GM19452 (cell line): ENCODE results near the gene GATAD2A.

ENCODE experiments used
- ATAC-seq: cut with Tn5 transposase; IDR thresholded peaks from one replicate; pipeline ENCODE4 v1.9.1; 2021; ENCODE audit not compliant: unreplicated experiment

GATAD2A gene

DNA sequence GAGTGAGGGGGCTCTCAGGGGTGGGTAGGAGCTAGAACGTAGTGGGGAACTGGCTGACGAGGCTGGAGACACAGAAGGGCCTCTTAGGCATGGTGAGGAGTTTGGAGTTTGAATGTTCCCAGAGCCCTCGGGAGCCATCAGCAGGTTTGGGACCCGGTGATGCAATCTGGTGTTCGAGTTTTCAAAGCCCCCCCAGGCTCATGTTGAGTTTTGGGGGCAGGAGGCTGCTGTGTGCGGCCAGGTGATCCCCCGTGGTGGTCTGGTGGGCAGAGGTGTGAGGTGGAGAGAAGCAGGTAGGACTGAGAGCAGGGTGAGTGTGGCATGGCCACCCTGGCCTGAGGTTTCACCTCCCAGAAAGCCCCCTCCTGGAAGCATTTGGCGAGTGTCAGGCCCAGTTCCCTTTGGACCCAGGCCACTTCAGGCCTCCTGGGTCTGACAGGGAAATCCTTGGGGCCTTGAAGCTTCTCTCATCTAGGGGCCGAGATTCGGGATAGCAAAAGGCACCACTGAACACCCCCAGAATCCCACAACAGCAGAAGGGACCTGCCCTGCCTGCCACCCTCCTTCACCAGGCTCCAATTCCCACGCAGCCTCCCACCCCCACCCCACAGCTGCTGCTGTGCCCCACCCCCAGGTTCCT, 124.4 kb downstream of the GATAD2A start:
- ATAC-seq: no peak

DNA sequence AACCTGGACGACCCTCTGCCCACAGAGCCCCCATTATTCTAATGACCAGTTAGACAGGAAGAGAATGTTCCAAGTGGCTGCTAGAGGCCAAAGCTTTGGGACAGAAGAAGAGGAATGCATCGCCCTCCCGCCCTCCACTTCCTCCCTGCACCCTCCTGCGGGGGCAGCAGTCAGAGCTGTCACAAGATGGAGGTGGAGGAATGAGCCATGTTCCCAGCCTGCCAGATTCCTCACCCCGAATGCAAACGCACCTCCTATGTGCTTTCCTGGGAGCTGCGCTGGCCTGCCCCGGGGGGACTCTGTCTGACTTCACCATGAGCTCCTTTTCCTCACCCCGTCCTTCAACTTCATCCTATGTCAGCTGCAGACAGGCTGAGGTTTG, 124.9 kb downstream of the GATAD2A start:
- ATAC-seq: no peak

- ATAC-seq: no peak
These were observed 125.4 kb downstream of the GATAD2A start for GRCh38 chr19:19530889-19531288.

DNA sequence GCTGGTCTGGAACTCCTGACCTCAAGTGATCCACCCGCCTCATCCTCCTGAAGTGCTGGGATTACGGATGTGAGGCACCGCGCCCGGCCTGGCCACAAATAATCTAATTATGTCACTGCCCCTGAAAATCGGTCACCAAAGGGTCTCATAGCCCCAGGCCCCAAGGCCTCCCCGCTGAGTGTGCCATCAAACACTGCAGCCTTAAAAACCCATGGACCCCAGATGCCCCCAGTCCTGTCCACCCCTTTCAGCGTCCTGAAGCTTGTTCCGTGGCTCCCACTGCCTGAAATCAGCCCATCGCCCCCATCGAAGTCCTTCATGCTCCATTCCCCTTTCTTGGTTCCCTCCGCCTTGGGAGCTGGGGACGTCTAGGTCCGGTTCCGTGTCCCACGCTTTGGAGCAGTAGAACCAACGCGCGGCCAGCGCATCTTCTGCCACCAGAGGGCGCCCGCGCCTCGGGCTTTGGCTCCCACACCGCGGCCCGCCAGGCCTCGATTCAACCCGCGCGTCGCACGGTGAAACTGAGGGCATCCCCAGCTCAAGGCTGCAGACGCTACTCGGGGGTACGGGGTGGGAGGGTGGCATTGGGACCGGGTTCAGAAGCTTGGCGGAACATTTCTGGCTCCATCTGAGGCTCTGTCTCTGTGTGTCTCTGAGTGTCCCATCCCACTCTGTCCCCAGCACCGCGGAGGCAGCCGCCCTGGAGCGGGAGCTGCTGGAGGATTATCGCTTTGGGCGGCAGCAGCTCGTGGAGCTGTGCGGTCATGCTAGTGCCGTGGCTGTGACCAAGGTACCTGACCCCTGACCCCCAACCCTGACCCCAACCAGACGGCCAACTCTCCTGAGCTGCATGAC, 126.7 kb downstream of the GATAD2A start:
- no peak for ATAC-seq

GRCh38 chr19:19532806-19533701, 127.6 kb downstream of the GATAD2A start:
- ATAC-seq: no peak

DNA sequence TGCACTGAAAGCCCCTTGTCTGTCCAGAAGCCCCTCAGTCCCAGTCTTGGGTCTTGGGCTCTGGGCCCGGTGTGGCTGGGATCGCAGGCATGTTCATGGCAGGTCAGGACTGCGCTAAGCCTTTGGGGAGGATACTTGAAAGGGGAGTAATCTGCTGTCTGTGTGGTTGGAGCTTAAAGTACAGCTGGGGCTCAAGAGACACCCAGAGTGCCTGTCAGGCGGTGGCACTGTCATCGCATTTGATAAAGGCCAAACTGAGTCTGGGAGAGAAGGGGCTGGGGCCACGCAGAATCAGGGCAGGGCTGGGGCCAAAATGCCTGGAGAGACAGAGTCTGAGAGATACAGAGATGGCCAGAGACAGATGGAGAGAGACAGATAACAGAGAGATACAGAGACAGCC, 128.4 kb downstream of the GATAD2A start:
- no peak for ATAC-seq

DNA sequence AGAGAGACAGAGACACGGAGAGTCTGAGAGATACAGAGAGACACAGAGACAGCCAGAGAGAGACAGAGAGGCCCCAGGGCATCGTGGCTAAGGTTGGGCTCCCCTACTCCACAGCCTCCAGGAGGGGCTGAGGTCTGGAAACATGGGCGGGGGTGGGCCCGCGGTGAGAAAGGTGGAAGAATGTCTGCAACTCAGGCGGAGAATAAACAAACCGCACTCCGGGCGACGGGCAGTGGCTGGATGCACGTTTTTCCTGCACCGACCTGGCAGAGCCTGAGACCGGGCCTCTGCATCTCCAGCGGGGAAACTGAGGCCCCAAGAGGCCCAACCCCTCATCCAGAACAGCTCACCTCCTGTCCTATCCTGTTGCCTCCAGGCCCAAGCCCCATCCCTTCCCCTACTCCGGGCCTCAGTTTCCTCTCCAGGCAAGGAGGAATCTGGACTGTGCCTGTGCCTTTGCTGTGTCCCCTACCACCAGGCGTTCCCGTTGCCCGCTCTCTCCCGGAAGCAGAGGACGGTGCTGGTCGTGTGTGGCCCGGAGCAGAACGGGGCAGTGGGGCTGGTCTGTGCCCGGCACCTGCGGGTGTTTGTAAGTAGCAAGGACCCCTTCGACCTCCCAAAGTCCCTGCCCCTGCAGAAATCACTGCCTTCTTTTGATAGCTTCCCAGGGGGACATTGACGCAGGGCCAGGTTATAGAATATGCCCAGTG, 129.2 kb downstream of the GATAD2A start:
- no peak for ATAC-seq

- ATAC-seq: no peak
These were observed 130.1 kb downstream of the GATAD2A start for GRCh38 chr19:19535311-19536191.

DNA sequence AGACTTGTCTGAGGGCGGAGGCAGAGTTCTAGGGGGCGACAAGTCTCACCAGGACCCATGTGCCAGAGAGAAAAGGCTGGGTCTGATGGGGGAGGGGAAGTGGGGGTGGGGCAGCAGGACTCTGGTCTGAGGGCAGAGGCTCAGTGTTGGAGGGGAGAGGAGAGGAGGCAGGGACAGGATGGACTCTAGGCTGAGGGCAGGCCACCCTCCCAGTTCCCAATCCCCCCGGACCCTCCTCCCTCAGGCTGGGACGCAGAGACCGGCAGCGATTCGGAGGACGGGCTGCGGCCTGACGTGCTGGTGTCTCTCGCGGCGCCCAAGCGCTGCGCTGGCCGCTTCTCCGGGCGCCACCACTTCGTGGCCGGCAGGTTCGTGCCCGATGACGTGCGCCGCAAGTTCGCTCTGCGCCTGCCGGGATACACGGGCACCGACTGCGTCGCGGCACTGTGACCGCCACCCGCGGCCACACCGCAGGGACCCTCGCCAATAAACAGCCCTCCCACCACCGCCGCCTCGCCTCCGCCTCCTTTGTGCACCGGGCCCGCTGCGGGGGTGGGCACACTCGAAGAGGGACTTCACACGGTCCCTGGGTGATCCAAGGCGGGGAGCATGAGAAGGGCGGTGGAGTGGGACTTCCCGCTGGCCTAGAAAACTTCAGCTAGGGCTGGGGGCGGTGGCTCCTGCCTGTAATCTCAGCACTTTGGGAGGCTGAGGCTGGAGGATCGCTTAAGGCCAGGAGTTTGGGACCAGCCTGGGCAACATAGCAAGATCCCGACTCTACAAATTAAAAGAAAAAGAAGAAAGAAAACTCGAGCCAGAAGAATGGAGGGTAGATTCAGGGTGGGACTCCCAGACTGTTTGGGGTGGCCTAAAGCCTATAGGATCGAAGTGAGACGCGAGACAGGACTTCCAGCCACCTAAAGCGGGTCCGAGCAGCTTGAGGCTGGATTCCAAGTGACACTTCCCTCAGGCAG, 131.9 kb downstream of the GATAD2A start:
- no peak for ATAC-seq

GRCh38 chr19:19538061-19538784, 132.7 kb downstream of the GATAD2A start, which contains the start of gene CILP2:
Gene CILP2 (plus strand): TSS chr19:19538265. CDS start chr19:19538350, 85 bp downstream.
- no peak for ATAC-seq

DNA sequence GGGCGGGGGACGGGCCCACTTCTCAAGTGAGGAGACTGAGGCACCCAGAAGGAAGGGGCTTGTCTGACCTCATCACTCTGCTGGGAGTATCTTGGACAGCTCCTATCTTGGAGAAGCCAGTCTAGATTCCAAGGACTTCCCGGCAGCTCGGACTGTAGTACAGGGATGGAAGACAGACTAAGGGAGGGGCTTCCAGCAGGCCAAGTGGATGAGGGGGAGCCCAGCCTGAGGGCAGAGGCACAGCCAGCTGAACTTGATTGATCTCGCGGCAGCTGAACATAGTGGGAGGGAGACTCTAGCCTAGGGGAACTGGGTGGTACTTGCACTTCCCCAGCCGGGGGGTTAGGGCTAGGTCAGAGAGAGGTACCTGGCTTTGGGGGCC, 133.3 kb downstream of the GATAD2A start:
- no peak for ATAC-seq

GRCh38 chr19:19539698-19540063, 134.2 kb downstream of the GATAD2A start:
- ATAC-seq: no peak

DNA sequence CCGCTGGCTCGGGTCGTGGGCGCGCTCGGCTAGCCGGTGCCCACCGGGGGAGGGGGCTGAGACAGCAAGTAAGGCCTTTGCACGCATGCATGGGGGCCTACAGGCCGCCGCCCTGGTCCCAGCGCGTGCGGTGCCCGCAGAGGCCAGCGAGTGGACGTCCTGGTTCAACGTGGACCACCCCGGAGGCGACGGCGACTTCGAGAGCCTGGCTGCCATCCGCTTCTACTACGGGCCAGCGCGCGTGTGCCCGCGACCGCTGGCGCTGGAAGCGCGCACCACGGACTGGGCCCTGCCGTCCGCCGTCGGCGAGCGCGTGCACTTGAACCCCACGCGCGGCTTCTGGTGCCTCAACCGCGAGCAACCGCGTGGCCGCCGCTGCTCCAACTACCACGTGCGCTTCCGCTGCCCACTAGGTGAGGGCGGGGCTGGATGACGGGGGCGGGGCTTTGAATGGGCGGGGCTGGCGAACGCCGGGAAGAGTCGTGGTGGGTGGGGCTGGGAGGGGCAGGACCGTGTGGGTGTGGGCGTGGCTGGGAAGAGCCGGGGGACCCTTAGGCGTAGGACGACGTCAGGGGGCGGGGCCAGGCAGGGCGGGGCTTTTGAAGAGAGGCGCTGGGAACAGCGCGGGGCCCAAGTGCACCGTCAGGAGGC, 134.7 kb downstream of the GATAD2A start:
- no peak for ATAC-seq

GRCh38 chr19:19540715-19541515, 135.4 kb downstream of the GATAD2A start:
- no peak for ATAC-seq

GRCh38 chr19:19541616-19542015, 136.1 kb downstream of the GATAD2A start:
- ATAC-seq: no peak

DNA sequence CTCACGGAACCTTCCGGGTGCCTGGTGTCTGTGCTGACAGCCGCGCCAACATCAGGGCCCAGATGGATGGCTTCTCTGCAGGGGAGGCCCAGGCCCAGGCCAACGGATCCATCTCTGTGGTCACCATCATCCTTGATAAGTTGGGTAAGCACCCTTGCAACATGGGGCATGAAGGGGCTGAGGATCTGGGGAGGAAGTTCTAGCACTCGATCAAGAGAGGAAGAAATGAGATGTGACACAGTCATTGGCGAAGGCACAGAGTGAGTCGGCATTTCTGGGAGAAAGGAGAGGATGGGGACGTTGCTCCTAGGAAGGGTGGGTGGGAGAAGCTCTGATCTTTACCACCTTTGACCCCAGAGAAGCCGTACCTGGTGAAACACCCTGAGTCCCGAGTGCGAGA, 137.0 kb downstream of the GATAD2A start:
- ATAC-seq: no peak

DNA sequence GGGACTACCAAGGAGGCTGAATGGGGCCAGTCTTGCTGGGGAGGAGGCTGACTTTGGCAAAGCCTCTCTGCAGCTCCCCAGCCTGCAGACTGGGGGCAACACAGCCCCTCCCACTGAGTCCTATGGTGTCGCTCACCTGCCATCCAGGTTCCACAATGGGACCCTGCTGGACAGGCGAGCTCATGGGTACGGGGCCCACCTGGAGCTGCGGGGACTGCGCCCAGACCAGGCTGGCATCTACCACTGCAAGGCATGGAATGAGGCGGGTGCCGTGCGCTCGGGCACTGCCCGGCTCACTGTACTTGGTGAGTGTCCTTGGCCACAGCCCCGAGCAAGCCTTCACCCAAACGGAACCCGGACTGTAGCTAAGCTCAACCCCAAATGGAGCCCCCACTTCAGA, 137.6 kb downstream of the GATAD2A start:
- ATAC-seq: no peak
